Right lobe of liver (tissue), 6 donors: ENCODE measurements around the gene HIPK3. TPM values are rescaled to one million over a fixed set of nuclear protein-coding genes. Genes with fewer than 3 reads are reported as not detected.
A peak's percentile ranks its signal among the peaks of the same experiment; 100 is the strongest.

ENCODE experiments used
- ATAC-seq, 4 donors: fragments of 200-7000 bp; cut with Tn5 transposase; one replicate each; pipeline ENCODE4 v1.9.1; 2020; ENCODE audit warnings: mild to moderate bottlenecking in 4 of 4, moderate library complexity in 4 of 4
- DNase-seq, 3 donors: peaks; one replicate each; pipeline ENCODE4 v3.0.0-alpha.2; 2020
- H3K27ac ChIP-seq, 3 donors: fragments of 200-600 bp; one replicate each; pipeline ENCODE4 v1.8.0; 2022
- H3K27me3 ChIP-seq, 2 donors: fragments of 200-600 bp; one replicate each; pipeline ENCODE4 v1.8.0; 2022
- H3K36me3 ChIP-seq, 4 donors: fragments of 200-600 bp; sonication (generic) in 1 of 4; one replicate each; pipeline versions ENCODE4 v1.5.1 to v1.8.0; 2017 to 2022; ENCODE audit warnings: control low read depth in 1 of 4
- H3K4me1 ChIP-seq, 4 donors: fragments of 200-600 bp; sonication (generic) in 1 of 4; one replicate each; pipeline versions ENCODE4 v1.5.1 to v1.8.0; 2017 to 2022; ENCODE audit warnings: control low read depth in 1 of 4
- H3K4me3 ChIP-seq, 3 donors: fragments of 200-600 bp; one replicate each; pipeline ENCODE4 v1.8.0; 2022
- H3K9me3 ChIP-seq, 4 donors: fragments of 200-600 bp; sonication (generic) in 1 of 4; one replicate each; pipeline versions ENCODE4 v1.5.1 to v1.8.0; 2017 to 2022; ENCODE audit warnings: control low read depth in 1 of 4
- CTCF ChIP-seq, 4 donors: fragments of 200-600 bp in 3 of 4; fragments of 450-650 bp in 1 of 4; IDR thresholded peaks; one replicate each; pipeline versions ENCODE4 v1.5.1 to v1.8.0; 2016 to 2022; ENCODE audit warnings: antibody characterized with exemption in 4 of 4, mild to moderate bottlenecking in 2 of 4
- POLR2A ChIP-seq: fragments of 450-650 bp; IDR thresholded peaks from one replicate; pipeline ENCODE4 v1.6.1; 2017; ENCODE audit warnings: antibody characterized with exemption, mild to moderate bottlenecking
- WGBS: methylation state at CpG from one replicate; pipeline ENCODE4 v1.1.6; 2018; ENCODE audit warnings: low coverage, low lambda C conversion rate; ENCODE audit not compliant: insufficient coverage; ENCODE audit errors: missing lambda C conversion rate; 5-methylcytosine and 5-hydroxymethylcytosine counted together
- intact Hi-C, 2 donors: fragments of 100-400 bp; cut with DNase I; formaldehyde crosslinking; loops; one replicate each; pipeline versions ENCODE4 v1.11.2 to v1.14.1; 2022
- total RNA-seq, 6 experiments: library from RNA; depleted of rRNA in 2 of 6; stranded (reverse); fragments of >200 nt in 2 of 6; fragmentation: NEBNext Ultra II Directional in 3 of 6; extraction: Animal tissue kit (Norgen Biotek cat#: 25700) in 3 of 6; gene quantifications; one replicate each; pipeline versions ENCODE4 v1.1.0 to v1.2.4, GENCODE V29; 2016 to 2023
- donor health status: DM: no; HTN: yes; CAD: no.
- donor health status: DM: no; HTN: no; CAD: no.
- donor health status: DM: no; HTN: no; CAD: no.
- donor health status: DM: no; HTN: yes; CAD: no.
- donor health status: DM: no; HTN: yes; CAD: no.

HIPK3 gene
- total RNA-seq, 6 experiments from 2014 or later, result 33.3 to 56.4 (median 38.1) TPM

GRCh38 chr11:33329705-33330329 is 72.6 kb downstream of the HIPK3 start:
- H3K27me3 ChIP-seq, result no peaks in the 10 kb centered on the region
- TF ChIP-seq POLR2A, result no peak
- peak; percentile 65 to 77 (median 69) for TF ChIP-seq CTCF (IDR thresholded peaks at IDR 0.05)
- no peaks in the 10 kb centered on the region for H3K36me3 ChIP-seq
- no peak overlapping the region for H3K27ac ChIP-seq
- peaks cover 0 to 5% (median 0%) of the 10 kb centered on the region in 4 donors for H3K4me1 ChIP-seq
- intact Hi-C loops, result loop anchor here in 1 of 2 donors (10.0 kb wide), 1 partner anchor 155 kb away; no protein-coding TSS in a partner anchor
- H3K4me3 ChIP-seq, result no peak overlapping the region
- ATAC-seq (peak; percentile 91 to 95 (median 93)), DNase-seq (peak in 1 of 3 donors; percentile 52)
- WGBS, result 9% methylated on average over 4 of the region's 4 CpGs
- H3K9me3 ChIP-seq, result no peaks in the 10 kb centered on the region

GRCh38 chr11:33333816-33334215 is 76.6 kb downstream of the HIPK3 start:
- DNase-seq, result no peak
- Histone ChIP-seq H3K27me3 (no peaks in the 10 kb centered on the region), H3K4me1 (no peaks in the 10 kb centered on the region), H3K4me3 (no peak overlapping the region), H3K36me3 (peaks cover 0 to 3% (median 0%) of the 10 kb centered on the region in 4 donors), H3K9me3 (no peaks in the 10 kb centered on the region), H3K27ac (no peak overlapping the region)
- TF ChIP-seq POLR2A (no peak), CTCF (IDR thresholded peaks at IDR 0.05) (no peak)
- no peak for ATAC-seq
- intact Hi-C loops, result no loop called here
- 78% methylated on average over 2 of the region's 2 CpGs for WGBS

- H3K36me3 ChIP-seq, result peaks cover 0 to 8% (median 0%) of the 10 kb centered on the region in 4 donors
- H3K4me1 ChIP-seq, result no peaks in the 10 kb centered on the region
- ATAC-seq (no peak), DNase-seq (no peak)
- WGBS, result 95% methylated on average over 3 of the region's 3 CpGs
- no peaks in the 10 kb centered on the region for H3K27me3 ChIP-seq
- TF ChIP-seq CTCF (IDR thresholded peaks at IDR 0.05) (no peak), POLR2A (no peak)
- intact Hi-C loops, result no loop called here
- H3K4me3 ChIP-seq, result no peak overlapping the region
- H3K27ac ChIP-seq, result no peak overlapping the region
- H3K9me3 ChIP-seq, result no peaks in the 10 kb centered on the region
These were observed 77.4 kb downstream of the HIPK3 start for GRCh38 chr11:33334627-33335026.

- Histone ChIP-seq H3K9me3 (no peaks in the 10 kb centered on the region), H3K27ac (no peak overlapping the region), H3K36me3 (peaks cover 0 to 38% (median 5%) of the 10 kb centered on the region in 4 donors), H3K4me3 (no peak overlapping the region), H3K4me1 (no peaks in the 10 kb centered on the region), H3K27me3 (no peaks in the 10 kb centered on the region)
- DNase-seq (no peak), ATAC-seq (no peak)
- WGBS, result 88% methylated on average over 1 of the region's 1 CpG
- TF ChIP-seq POLR2A (no peak), CTCF (IDR thresholded peaks at IDR 0.05) (no peak)
- intact Hi-C loops, result no loop called here
These were observed 82.1 kb downstream of the HIPK3 start for GRCh38 chr11:33339247-33339646.
